ENCODE data around the gene TWIST1. TPM values are rescaled to one million over a fixed set of nuclear protein-coding genes. Genes with fewer than 3 reads are reported as not detected.

Gene TWIST1
- total RNA-seq = 14.7 TPM

GRCh38 chr7:19117091-19117869 is at the start of gene TWIST1:
Gene TWIST1, minus strand, starts transcription at chr7:19117636. Its CDS starts 315 bp downstream, at chr7:19117321.
- ATAC-seq = peak; percentile 89
- peak; percentile 87 for DNase-seq (ENCODE audit: low spot score)
- intact Hi-C loops (cut with DNase I) = no loop called here

GRCh38 chr7:19161671-19162070 is 44.2 kb upstream of the TWIST1 start:
- intact Hi-C loops (cut with DNase I) = no loop called here
- no peak for DNase-seq (ENCODE audit: low spot score)
- no peak for ATAC-seq

- intact Hi-C loops (cut with DNase I) = loop anchor here (2.0 kb wide), 1 partner anchor 64 kb away; no protein-coding TSS in a partner anchor
- no peak for ATAC-seq
- no peak for DNase-seq (ENCODE audit: low spot score)
Measured at GRCh38 chr7:19146699-19147098, 29.3 kb upstream of the TWIST1 start.

DNA sequence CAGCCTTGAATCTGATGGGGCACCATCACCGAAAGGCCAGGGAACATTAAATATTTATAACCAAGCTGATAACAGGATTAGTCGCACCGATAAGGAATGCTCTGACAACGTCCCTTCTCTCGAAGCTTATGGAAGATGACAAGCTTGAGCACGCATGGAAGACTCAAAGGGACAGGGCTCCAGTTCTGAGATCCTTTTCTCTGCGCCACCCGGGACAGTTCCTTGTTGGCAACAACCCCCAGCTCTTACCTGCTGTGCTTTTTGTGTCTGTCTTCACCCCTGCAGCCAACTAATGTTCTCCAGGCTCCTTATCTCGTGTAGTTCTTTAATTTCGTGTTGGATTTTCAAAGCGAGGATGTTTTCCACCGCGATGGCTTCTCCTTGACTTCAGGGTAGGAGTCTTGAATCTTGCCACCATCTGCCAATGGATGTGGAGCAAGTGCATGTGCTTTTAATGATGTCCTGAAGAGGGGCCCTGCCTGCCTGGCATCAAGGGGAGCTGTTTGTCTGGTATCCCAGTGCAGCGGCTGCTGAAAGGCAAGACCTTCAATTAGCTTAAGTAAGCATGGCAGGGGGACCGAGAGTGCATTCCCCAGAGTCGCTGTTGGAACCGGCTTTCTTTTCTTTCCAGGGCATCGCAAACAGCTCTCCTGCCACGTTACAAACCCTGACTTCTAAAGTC is 28.1 kb upstream of the TWIST1 start:
- no peak for DNase-seq (ENCODE audit: low spot score)
- intact Hi-C loops (cut with DNase I) = loop anchor here (2.0 kb wide), 1 partner anchor 65 kb away; no protein-coding TSS in a partner anchor
- ATAC-seq = no peak

DNA sequence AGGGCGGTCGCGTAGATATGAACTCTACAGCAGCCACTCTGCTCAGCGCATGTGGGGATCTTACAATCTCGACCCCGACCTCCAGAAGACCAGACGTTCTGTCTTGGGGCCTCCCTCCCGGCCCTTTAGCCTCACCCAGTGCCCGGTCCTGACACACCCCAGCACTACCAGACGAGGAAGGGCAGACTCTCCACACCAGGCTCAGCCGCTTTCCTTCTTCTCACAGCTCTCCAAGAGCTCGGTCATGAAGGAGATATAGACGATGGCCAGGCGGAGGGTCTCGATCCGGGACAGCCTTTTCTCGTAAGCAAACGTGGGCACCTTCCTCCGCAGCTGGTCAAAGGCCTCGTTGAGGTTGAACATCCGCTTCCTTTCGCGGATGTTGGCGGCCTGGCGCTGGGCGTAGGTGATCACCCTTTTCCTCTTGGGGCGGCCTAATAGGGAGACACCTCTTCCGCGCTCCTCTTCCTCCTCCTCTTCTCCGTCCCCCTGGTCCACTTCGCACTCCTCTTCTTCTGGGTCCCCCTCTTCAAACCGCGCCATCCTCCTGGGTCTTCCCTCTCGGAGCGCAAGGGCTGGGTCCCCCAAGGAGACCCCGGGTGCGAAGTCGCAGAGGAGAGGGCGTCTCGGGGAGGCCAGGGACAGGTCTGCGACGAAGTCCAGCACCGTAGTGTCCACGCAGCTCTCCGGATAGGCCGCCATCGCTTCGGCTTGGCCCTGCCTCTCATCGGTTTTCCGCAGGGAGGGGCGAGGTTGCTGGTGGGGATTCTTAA is 27.4 kb upstream of the TWIST1 start, which contains the start of gene FERD3L:
Gene FERD3L (minus strand): TSS at position 761 of the 773 bp plus-strand sequence. CDS start 59 bp downstream, at position 702.
- intact Hi-C loops (cut with DNase I) = no loop called here
- ATAC-seq (peak; percentile 20), DNase-seq (ENCODE audit: low spot score) (no peak)

- intact Hi-C loops (cut with DNase I) = no loop called here
- ATAC-seq = no peak
Measured at GRCh38 chr7:19143881-19144574, 26.6 kb upstream of the TWIST1 start.

DNA sequence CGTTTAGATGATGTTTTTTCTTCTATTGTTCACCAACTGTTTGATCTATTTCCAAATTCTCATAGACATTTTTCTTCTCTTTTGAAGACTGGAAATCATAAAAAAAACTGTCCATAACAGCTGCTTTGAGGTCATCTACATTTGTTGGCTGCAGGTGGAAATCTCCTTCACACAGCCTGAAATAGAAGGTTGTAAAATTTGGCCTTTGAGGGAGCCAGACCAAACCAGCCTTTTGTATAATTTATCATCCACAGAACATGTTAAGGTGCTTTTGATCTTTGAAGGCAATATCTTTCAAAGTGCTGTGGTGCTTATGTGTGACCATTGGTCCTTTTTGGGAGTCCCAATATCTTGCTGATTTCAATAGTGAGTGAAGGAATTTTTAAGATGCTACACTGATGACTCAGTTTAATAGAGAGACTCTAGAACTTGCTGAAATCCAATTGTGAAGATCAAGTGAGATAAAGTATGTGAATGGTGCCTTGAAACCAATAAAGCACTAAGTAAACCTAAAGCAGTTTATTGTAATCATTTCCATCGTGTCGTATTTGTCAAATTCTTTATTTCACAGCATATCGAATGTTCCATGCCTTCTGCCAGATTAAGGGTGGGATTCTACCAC is 22.4 kb upstream of the TWIST1 start:
- intact Hi-C loops (cut with DNase I) = no loop called here
- ATAC-seq = no peak
- DNase-seq (ENCODE audit: low spot score) = no peak

More at GRCh38 chr7:19143881-19144574, 26.6 kb upstream of the TWIST1 start:
- no peak for DNase-seq (ENCODE audit: low spot score)

DNA sequence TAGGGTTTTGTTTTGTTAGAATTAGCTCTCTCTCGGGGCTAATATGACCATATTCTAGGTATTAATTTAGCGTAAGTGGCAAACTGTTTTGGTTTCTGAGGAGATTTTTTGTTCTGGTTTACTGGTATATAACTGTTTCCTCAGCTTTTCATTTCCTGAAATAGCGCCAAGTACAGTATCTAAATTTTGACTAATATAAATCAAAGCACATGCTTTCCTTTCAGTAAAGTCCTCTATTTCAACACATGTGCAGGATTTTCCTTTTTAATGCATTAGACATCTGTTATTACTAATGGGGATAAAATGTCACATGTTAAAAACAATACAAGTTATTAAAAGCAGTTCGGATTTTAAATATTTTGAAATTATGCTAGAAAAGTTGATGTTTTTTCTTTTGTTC is 16.4 kb upstream of the TWIST1 start:
- ATAC-seq (no peak), DNase-seq (ENCODE audit: low spot score) (no peak)
- intact Hi-C loops (cut with DNase I) = no loop called here

DNA sequence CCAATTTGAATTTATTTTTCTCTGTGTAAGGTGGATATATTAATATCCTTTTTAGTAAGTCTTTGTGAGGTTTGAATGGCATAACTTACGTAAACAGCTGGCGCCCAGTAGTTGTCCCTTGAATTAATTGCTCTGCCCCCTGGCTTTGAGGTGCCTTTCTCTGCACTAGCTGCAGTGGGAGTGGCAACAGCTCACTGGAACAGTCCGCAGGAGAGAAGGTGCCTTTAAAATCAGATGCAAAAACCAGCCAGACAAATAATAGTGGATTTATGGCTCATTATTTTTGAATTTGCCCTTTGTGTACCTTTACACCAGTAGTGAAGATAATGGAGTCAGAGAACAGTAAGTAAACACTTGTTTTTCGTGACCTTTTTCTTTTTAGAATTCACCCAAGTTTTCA is 16.0 kb upstream of the TWIST1 start:
- intact Hi-C loops (cut with DNase I) = no loop called here
- DNase-seq (ENCODE audit: low spot score) = no peak
- no peak for ATAC-seq

DNA sequence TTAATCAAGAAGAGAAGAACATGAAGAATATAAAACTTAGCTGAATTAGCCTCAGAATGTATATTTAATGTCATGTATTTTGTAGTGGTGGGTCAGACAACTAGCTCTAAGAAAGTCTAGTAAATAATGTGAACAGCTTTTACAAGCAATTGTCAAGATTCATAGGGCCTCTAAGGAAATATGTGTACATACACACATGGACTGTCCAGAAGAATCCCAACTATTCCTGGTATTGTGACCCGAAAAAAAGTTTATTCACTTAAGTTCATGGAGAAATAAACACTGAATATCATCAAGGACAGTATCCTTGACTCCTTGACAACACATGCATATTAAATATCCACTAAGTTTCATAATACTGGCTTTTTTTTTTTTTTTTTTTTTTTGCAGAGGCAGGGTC is 11.4 kb upstream of the TWIST1 start:
- intact Hi-C loops (cut with DNase I) = no loop called here
- DNase-seq (ENCODE audit: low spot score) (no peak), ATAC-seq (no peak)

- no peak for DNase-seq (ENCODE audit: low spot score)
- ATAC-seq = no peak
- intact Hi-C loops (cut with DNase I) = no loop called here
Measured at GRCh38 chr7:19121977-19122588, 4.6 kb upstream of the TWIST1 start.

- DNase-seq (ENCODE audit: low spot score) = no peak
- intact Hi-C loops (cut with DNase I) = no loop called here
- ATAC-seq = no peak
Measured at GRCh38 chr7:19119870-19120486, 2.5 kb upstream of the TWIST1 start.

- intact Hi-C loops (cut with DNase I) = no loop called here
- DNase-seq (ENCODE audit: low spot score) (no peak), ATAC-seq (no peak)
Measured at GRCh38 chr7:19119372-19119771, 1.9 kb upstream of the TWIST1 start.

- ATAC-seq (no peak), DNase-seq (ENCODE audit: low spot score) (peak; percentile 53)
- intact Hi-C loops (cut with DNase I) = no loop called here
Measured at GRCh38 chr7:19118636-19119371, 1.4 kb upstream of the TWIST1 start.

DNA sequence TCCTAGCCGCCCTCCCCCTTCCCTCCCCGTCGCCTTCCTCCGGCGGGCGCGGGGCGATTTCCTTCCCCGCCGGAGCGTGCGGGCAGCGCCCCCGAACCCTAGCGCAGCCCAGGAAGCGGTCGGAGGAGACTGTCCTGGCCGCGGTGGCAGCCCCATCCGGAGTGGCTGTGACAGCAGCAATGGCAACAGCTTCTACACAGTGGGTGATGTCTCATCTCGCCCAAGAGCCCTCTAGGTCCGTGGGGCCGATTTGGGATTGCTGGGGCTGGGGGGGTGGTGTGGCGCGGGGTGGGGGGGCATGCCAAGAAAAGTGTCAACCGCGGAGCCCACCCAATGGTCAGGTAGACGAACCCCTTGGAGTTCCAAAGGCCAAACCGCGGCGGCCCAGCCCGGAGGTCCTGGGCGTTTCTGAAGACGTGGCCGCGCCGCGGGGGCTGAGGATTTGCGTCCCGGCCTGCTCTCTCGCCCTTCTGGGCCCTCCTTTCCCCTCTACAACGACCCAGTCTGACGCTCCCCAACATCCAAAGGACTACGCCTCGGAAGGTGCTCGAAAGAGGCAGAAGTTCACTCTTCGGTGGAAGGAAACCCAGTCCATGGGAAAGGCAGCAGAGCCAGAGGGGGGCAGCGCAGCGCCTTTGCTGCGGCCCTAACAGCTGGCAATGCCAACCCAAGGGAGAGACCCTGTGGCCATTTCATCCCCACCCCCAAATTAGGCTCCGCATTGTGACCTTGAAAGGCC is 603 bp upstream of the TWIST1 start:
- intact Hi-C loops (cut with DNase I) = no loop called here
- DNase-seq (ENCODE audit: low spot score) (peak; percentile 59), ATAC-seq (peak; percentile 12)
